ACC112 (cell line): ENCODE data around the gene PRKAA1.
"Not testable (repeated sequence)": the region's sequence is repeated elsewhere in the genome, so short reads cannot be mapped to it uniquely, and the experiment has no call there.

Source experiments
- H2AFZ ChIP-seq: fragments of 200-600 bp; sonication (generic); one replicate; pipeline ENCODE4 v1.6.0; 2017; ENCODE audit warnings: antibody characterized with exemption, low read length; ENCODE audit not compliant: unreplicated experiment
- H3K27ac ChIP-seq: fragments of 200-600 bp; sonication (generic); 2 replicates; pipeline ENCODE4 v1.5.1; 2014; ENCODE audit warnings: low read depth, mild to moderate bottlenecking, antibody characterized with exemption, low read length, moderate library complexity
- H3K27me3 ChIP-seq: fragments of 200-600 bp; sonication (generic); 2 replicates; pipeline ENCODE4 v1.6.1; 2014; ENCODE audit warnings: mild to moderate bottlenecking, antibody characterized with exemption, low read length, moderate library complexity, mixed read lengths; ENCODE audit not compliant: insufficient read depth
- H3K36me3 ChIP-seq: fragments of 200-600 bp; sonication (generic); 2 replicates; pipeline ENCODE4 v1.6.1; 2016; ENCODE audit warnings: mild to moderate bottlenecking, antibody characterized with exemption, low read length, moderate library complexity, mixed read lengths; ENCODE audit not compliant: insufficient read depth
- H3K4me1 ChIP-seq: fragments of 200-600 bp; sonication (generic); one replicate; pipeline ENCODE4 v1.6.1; 2016; ENCODE audit warnings: low read length, mixed read lengths; ENCODE audit not compliant: insufficient read depth, unreplicated experiment, control insufficient read depth
- H3K4me3 ChIP-seq: fragments of 200-600 bp; sonication (generic); 2 replicates; pipeline ENCODE4 v1.5.1; 2014; ENCODE audit warnings: mild to moderate bottlenecking, low read depth, low read length
- H3K79me2 ChIP-seq: fragments of 200-600 bp; sonication (generic); one replicate; pipeline ENCODE4 v1.6.0; 2016; ENCODE audit warnings: low read length; ENCODE audit not compliant: control insufficient read depth, unreplicated experiment, insufficient read depth

Gene PRKAA1

DNA sequence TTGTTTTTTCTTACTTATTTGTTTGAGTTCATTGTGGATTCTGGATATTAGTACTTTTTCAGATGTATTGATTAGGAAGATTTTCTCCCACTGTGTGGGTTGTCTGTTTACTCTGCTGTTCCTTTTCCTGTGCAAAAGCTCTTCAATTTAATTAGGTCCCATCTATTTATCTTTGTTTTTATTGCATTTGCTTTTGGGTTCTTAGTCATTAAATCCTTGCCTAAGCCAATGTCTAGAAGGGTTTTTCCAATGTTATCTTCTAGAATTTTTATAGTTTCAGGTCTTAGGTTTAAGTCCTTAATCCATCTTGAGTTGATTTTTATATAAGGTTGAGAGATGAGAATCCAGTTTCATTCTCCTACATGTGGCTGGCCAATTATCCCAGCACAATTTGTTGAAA, 3.8 kb downstream of the PRKAA1 start:
- H3K79me2 ChIP-seq: peaks cover 81% of the 10 kb centered on the region
- H3K27ac ChIP-seq, H3K4me3 ChIP-seq, H3K36me3 ChIP-seq, H2AFZ ChIP-seq, H3K27me3 ChIP-seq: not testable (repeated sequence)
- peaks cover 20% of the 10 kb centered on the region for H3K4me1 ChIP-seq

DNA sequence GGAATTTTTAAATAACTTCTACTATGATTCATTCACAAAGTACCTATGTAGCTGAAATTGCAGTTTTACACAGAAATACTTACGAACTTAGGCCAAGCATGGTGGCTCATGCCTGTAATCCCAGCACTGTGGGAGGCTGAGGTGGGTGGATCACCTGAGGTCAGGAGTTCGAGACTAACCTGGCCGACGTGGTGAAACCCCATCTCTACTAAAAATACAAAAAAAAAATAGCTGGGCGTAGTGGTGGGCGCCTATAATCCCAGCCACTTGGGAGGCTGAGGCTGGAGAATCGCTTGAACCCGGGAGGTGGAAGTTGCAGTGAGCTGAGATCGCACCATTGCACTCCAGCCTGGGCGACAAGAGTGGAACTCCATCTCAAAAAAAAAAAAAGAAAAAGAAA, 5.5 kb downstream of the PRKAA1 start:
- not testable (repeated sequence) for H3K4me3 ChIP-seq, H3K27ac ChIP-seq, H3K27me3 ChIP-seq, H2AFZ ChIP-seq
- peaks cover 97% of the 10 kb centered on the region for H3K79me2 ChIP-seq
- peaks cover 20% of the 10 kb centered on the region for H3K4me1 ChIP-seq
- peaks cover 16% of the 10 kb centered on the region for H3K36me3 ChIP-seq

DNA sequence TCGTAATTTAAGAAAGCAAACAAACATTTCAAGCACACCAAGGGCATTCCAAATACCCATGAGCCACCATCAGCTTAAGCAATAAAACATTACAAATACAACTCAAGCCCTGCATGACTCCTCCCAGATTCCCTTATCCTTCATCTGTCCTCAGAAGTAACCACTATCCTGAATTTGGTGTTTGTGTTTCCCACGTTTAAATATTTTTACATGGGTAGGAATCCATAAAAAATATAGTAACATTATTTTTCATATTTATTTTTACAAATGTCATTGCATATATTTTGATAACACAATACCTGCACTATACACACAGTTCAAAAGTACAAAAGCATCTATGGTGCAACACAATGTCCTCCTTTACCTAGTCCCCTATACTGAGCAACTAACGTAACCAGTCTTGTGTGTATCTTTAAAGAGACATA, 6.4 kb downstream of the PRKAA1 start:
- H3K27me3 ChIP-seq: no peaks in the 10 kb centered on the region
- no peak overlapping the region for H2AFZ ChIP-seq
- peak overlapping the region; percentile 46 for H3K27ac ChIP-seq
- peak overlapping the region; percentile 55 for H3K4me3 ChIP-seq
- H3K36me3 ChIP-seq: peaks cover 19% of the 10 kb centered on the region
- peaks cover 98% of the 10 kb centered on the region for H3K79me2 ChIP-seq
- H3K4me1 ChIP-seq: peaks cover 20% of the 10 kb centered on the region

DNA sequence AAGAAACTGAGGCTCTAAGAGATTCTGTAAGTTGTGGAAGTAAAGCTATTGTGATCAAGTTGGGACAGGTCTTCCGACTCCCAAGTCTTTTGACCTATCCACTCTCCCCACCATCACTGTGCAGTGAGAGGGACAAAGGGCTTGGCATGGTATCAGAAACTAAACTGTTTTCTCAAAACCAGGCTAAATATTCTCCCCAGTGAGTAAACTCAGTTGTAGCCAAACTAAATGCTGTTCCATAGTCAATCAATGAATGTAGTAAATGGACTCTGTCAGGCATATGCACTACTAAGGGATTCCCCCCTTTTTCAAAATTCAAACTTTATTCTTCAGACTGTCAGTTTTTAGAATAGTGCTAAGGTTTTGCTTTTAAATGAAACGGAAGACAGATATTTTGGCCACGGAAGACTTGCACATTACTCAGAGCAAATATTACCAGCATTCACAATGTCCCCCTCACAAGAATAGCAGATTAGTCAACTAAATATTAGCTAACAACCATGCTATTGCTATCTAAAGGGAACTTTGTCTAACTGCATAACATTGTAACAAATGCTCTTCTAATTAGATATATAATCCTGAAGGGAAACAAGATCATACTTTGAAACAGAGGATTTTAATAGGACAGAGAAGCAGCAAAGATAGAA, 7.1 kb downstream of the PRKAA1 start:
- Histone ChIP-seq H3K79me2 (peaks cover 98% of the 10 kb centered on the region), H3K27ac (peak overlapping the region; percentile 46), H3K36me3 (peaks cover 19% of the 10 kb centered on the region), H3K4me1 (peaks cover 20% of the 10 kb centered on the region), H3K4me3 (peak overlapping the region; percentile 55), H3K27me3 (no peaks in the 10 kb centered on the region), H2AFZ (no peak overlapping the region)

DNA sequence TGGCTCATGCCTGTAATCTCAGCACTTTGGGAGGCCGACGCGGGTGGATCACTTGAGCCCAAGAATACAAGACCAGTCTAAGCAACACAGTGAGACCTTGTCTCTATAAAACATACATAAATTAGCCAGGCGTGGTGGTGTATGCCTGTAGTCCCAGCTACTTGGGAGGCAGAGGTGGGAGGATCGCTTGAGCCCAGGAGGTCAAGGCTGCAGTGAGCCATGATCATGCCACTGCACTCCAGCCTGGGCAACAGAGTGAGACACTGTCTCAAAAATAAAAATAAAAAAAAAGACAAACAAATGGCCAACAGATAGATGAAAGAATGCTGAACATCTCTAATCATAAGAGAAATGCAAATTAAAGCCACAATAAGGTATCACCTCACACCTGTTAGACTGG, 9.2 kb downstream of the PRKAA1 start:
- H3K27ac ChIP-seq, H3K27me3 ChIP-seq, H3K4me3 ChIP-seq, H2AFZ ChIP-seq: not testable (repeated sequence)
- H3K4me1 ChIP-seq: peaks cover 15% of the 10 kb centered on the region
- peaks cover 97% of the 10 kb centered on the region for H3K79me2 ChIP-seq
- H3K36me3 ChIP-seq: peaks cover 19% of the 10 kb centered on the region

DNA sequence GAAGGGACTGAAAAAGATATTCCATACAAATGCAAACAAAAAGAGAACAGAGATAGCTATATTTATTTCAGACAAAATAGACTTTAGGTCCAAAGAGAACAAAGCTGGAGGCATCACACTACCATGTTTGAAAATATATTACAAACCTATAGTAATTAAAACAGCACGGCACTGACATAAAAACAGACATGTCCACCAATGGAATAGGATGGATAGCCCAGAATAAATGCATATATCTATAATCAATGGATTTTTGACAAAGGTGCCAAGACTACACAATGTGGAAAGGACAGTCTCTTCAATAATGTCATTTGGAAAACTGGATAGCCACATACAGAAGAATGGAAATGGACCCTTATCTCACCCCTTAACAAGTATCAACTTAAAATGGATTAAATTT, 10.2 kb downstream of the PRKAA1 start:
- Histone ChIP-seq H3K79me2 (peaks cover 95% of the 10 kb centered on the region), H2AFZ (no peak overlapping the region), H3K36me3 (peaks cover 19% of the 10 kb centered on the region), H3K27me3 (no peaks in the 10 kb centered on the region), H3K4me3 (no peak overlapping the region), H3K4me1 (peaks cover 15% of the 10 kb centered on the region), H3K27ac (no peak overlapping the region)

DNA sequence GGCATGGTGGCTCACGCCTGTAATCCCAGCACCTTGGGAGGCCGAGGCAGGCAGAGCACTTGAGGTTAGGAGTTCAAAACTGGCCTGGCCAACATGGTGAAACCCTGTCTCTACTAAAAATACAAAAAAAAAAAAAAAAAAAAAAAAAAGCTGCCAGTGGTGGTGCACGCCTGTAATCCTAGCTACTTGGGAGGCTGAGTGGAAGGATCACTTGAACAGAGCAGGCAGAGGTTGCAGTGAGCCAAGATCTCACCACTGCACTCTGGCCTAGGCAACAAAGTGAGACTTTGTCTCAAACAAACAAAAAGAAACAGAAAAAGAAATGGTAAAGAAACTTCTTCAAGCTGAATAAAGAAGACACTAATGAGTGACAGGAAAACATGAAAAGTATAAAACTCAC, 11.5 kb downstream of the PRKAA1 start:
- H3K27me3 ChIP-seq, H3K4me3 ChIP-seq, H3K27ac ChIP-seq, H2AFZ ChIP-seq: not testable (repeated sequence)
- peaks cover 95% of the 10 kb centered on the region for H3K79me2 ChIP-seq
- H3K4me1 ChIP-seq: peaks cover 24% of the 10 kb centered on the region
- peaks cover 19% of the 10 kb centered on the region for H3K36me3 ChIP-seq

DNA sequence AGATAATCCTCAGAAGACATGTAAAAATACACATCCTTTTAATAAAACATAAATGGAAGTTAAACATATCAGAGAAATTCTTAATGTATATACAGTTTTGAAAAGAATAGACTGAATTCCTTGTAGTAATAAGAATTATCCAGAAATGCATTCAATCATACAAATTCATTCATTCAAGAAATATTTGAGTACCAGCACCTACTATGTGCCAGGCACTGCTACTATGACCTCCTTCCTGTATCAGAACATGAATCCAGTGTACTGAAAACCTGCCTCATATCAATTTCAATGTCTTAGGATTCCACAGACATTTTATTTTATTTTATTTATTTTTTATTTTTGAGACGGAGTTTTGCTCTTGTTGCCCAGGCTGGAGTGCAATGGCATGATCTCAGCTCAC, 13.3 kb downstream of the PRKAA1 start:
- H2AFZ ChIP-seq: no peak overlapping the region
- no peak overlapping the region for H3K27ac ChIP-seq
- H3K79me2 ChIP-seq: peaks cover 96% of the 10 kb centered on the region
- peaks cover 22% of the 10 kb centered on the region for H3K4me1 ChIP-seq
- H3K4me3 ChIP-seq: no peak overlapping the region
- no peaks in the 10 kb centered on the region for H3K27me3 ChIP-seq
- peaks cover 19% of the 10 kb centered on the region for H3K36me3 ChIP-seq

DNA sequence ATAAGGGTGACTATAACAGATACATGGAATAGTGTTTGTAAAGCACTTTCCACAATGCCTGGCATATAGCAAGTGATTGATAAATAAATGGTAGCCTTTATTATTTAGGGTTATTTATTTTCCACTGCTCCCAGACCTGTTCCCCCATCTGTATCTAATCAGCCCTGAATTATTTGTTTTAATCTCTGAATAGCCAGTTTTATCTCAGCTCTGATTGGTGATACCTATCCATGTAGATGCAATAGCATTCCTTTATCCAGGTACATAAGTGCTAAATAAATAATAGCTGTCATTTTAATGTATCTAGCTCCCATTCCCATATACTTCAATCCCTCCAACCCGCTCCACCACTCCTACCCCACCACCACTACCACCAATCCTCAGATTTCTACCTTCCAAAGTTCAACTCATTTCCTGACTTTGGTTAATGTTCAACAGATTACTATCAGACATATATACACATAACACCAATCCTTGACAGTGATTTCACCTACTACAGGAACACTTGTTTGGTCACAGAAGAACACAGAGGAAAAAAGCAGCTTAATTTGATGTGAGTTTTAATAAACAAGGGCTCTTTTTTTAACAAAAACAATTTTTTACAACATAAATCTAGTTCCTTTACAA, 14.0 kb downstream of the PRKAA1 start:
- Histone ChIP-seq H3K36me3 (peaks cover 16% of the 10 kb centered on the region), H3K4me1 (peaks cover 22% of the 10 kb centered on the region), H3K79me2 (peaks cover 96% of the 10 kb centered on the region), H3K4me3 (no peak overlapping the region), H3K27me3 (no peaks in the 10 kb centered on the region), H2AFZ (no peak overlapping the region), H3K27ac (no peak overlapping the region)

DNA sequence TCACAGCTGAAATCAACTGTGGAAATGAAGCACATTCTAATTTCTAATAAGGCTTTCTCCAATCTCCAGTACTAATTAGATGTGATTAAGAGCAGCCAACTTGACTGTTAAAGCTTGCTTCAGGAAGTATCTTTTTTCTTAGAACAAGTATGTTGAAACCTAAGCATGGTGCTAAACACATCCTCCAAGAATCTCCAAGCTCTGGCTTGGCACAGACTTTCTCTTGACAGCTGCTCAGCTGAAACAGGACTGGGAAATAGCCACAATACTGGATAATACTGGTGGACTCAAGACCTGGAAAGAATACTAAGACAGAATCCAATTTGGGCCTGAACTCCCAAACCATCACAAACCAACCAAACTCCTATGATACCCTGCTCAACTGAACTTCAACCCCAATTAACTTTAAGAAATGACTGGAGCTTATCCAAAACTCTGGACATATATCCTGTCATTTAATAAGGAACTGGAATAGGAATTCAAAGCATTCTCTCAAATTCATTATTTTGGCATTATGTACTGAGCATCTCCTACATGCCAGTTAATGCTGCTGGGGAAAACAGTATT, 16.2 kb downstream of the PRKAA1 start:
- Histone ChIP-seq H2AFZ (no peak overlapping the region), H3K36me3 (no peaks in the 10 kb centered on the region; the same call in 1 of the 2 replicates), H3K4me1 (peaks cover 22% of the 10 kb centered on the region), H3K27ac (no peak overlapping the region), H3K4me3 (no peak overlapping the region), H3K79me2 (peaks cover 88% of the 10 kb centered on the region), H3K27me3 (no peaks in the 10 kb centered on the region)

DNA sequence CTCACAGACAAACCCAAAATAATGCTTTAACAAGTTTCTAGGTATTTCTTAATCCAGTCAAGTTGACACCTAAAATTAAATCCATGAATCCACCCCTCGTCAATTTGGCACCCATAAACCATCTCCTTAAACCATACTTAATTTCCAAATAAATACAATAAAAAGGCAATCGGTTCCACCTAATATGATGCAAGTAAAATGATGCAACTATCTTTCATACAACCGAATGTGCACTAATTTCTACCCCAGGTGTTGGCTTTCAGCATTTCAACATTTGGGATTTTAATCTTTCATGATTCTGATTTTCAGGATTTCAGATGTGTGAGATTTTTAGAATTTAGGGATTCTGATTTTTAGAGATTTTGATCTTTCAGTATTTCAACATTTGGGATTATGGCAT, 17.3 kb downstream of the PRKAA1 start:
- H3K27me3 ChIP-seq: no peaks in the 10 kb centered on the region
- H3K4me1 ChIP-seq: peaks cover 30% of the 10 kb centered on the region
- H3K4me3 ChIP-seq: no peak overlapping the region
- H3K79me2 ChIP-seq: peaks cover 86% of the 10 kb centered on the region
- no peak overlapping the region for H3K27ac ChIP-seq
- peaks cover 9% of the 10 kb centered on the region; the same call in 1 of the 2 replicates for H3K36me3 ChIP-seq
- H2AFZ ChIP-seq: no peak overlapping the region
